SJCRH30 (cell line): Measurements from ENCODE around the gene SMG6. TPM values are rescaled to one million over a fixed set of nuclear protein-coding genes. Genes with fewer than 3 reads are reported as not detected.
"Not testable (repeated sequence)": the region's sequence is repeated elsewhere in the genome, so short reads cannot be mapped to it uniquely, and the experiment has no call there.

ENCODE experiments used
- DNase-seq, 2 experiments: peaks; one replicate each; pipeline ENCODE4 v3.0.0-alpha.2; 2015 to 2020
- H3K27ac ChIP-seq: fragments of 250-450 bp; sonication (Bioruptor Pico); 2 replicates; pipeline ENCODE4 v1.5.1; 2020; ENCODE audit warnings: mild to moderate bottlenecking, moderate library complexity
- H3K27me3 ChIP-seq: fragments of 250-450 bp; sonication (Bioruptor Pico); 2 replicates; pipeline ENCODE4 v1.5.1; 2020; ENCODE audit warnings: mild to moderate bottlenecking, moderate library complexity
- H3K36me3 ChIP-seq: fragments of 250-450 bp; sonication (Bioruptor Pico); 2 replicates; pipeline ENCODE4 v1.5.1; 2020; ENCODE audit warnings: mild to moderate bottlenecking, moderate library complexity
- H3K4me1 ChIP-seq: fragments of 250-450 bp; sonication (Bioruptor Pico); 2 replicates; pipeline ENCODE4 v1.5.1; 2020; ENCODE audit warnings: mild to moderate bottlenecking, moderate library complexity
- H3K4me3 ChIP-seq: fragments of 250-450 bp; sonication (Bioruptor Pico); 2 replicates; pipeline ENCODE4 v1.5.1; 2020; ENCODE audit warnings: mild to moderate bottlenecking, moderate library complexity
- H3K9me3 ChIP-seq: fragments of 250-450 bp; sonication (Bioruptor Pico); replicated peaks from 2 replicates; pipeline ENCODE4 v1.5.1; 2020; ENCODE audit warnings: mild to moderate bottlenecking, moderate library complexity
- total RNA-seq: library from RNA; depleted of rRNA; stranded (reverse); fragments of >200 nt; shearing (Covaris generic); gene quantifications from 2 replicates; pipeline ENCODE4 v1.2.3, GENCODE V29; 2014

Gene SMG6
- total RNA-seq, 1 experiment from 2014 or later = 13.0 TPM

GRCh38 chr17:2180768-2181167 lies 122.8 kb downstream of the SMG6 start:
- DNase-seq = no peak
- Histone ChIP-seq H3K9me3 (no peaks in the 10 kb centered on the region), H3K27me3 (no peaks in the 10 kb centered on the region), H3K4me3 (no peak overlapping the region), H3K27ac (peak overlapping the region; percentile 63; the same call in 1 of the 2 replicates), H3K36me3 (no peaks in the 10 kb centered on the region), H3K4me1 (peaks cover 57% of the 10 kb centered on the region)

- DNase-seq = peak; percentile 90 to 96
- Histone ChIP-seq H3K36me3 (no peaks in the 10 kb centered on the region), H3K4me1 (peaks cover 63% of the 10 kb centered on the region), H3K27me3 (no peaks in the 10 kb centered on the region), H3K9me3 (no peaks in the 10 kb centered on the region), H3K4me3 (no peak overlapping the region), H3K27ac (peak overlapping the region; percentile 17; the same call in 1 of the 2 replicates)
Observed at GRCh38 chr17:2179615-2180295, 123.8 kb downstream of the SMG6 start.

GRCh38 chr17:2178798-2179501 lies 124.6 kb downstream of the SMG6 start:
- Histone ChIP-seq H3K4me3 (no peak overlapping the region), H3K36me3 (no peaks in the 10 kb centered on the region), H3K4me1 (peaks cover 67% of the 10 kb centered on the region), H3K27ac (peak overlapping the region; percentile 17; the same call in 1 of the 2 replicates), H3K27me3 (no peaks in the 10 kb centered on the region), H3K9me3 (no peaks in the 10 kb centered on the region)
- DNase-seq = peak in 1 of 2 experiments; percentile 3

- no peak overlapping the region for H3K27ac ChIP-seq
- no peaks in the 10 kb centered on the region for H3K27me3 ChIP-seq
- H3K4me1 ChIP-seq = peaks cover 71% of the 10 kb centered on the region
- H3K9me3 ChIP-seq = no peaks in the 10 kb centered on the region
- H3K4me3 ChIP-seq = no peak overlapping the region
- peak; percentile 14 to 47 for DNase-seq
- H3K36me3 ChIP-seq = no peaks in the 10 kb centered on the region
Observed at GRCh38 chr17:2177235-2177811, 126.3 kb downstream of the SMG6 start.

- Histone ChIP-seq H3K4me3 (no peak overlapping the region), H3K36me3 (no peaks in the 10 kb centered on the region), H3K27ac (no peak overlapping the region), H3K4me1 (peaks cover 64% of the 10 kb centered on the region), H3K9me3 (no peaks in the 10 kb centered on the region), H3K27me3 (no peaks in the 10 kb centered on the region)
- peak in 1 of 2 experiments; percentile 39 for DNase-seq
Observed at GRCh38 chr17:2176499-2177169, 127.0 kb downstream of the SMG6 start.

GRCh38 chr17:2175294-2175628 lies 128.3 kb downstream of the SMG6 start:
- Histone ChIP-seq H3K4me3 (no peak overlapping the region), H3K4me1 (peaks cover 50% of the 10 kb centered on the region), H3K27ac (no peak overlapping the region), H3K36me3 (peaks cover 4% of the 10 kb centered on the region; the same call in 1 of the 2 replicates), H3K9me3 (no peaks in the 10 kb centered on the region), H3K27me3 (no peaks in the 10 kb centered on the region)
- DNase-seq = no peak

GRCh38 chr17:2174468-2175293 lies 128.9 kb downstream of the SMG6 start:
- DNase-seq = peak; percentile 42 to 65
- H3K4me1 ChIP-seq = peaks cover 45% of the 10 kb centered on the region
- no peaks in the 10 kb centered on the region for H3K9me3 ChIP-seq
- H3K27ac ChIP-seq = no peak overlapping the region
- H3K27me3 ChIP-seq = no peaks in the 10 kb centered on the region
- peaks cover 4% of the 10 kb centered on the region; the same call in 1 of the 2 replicates for H3K36me3 ChIP-seq
- H3K4me3 ChIP-seq = no peak overlapping the region

GRCh38 chr17:2174014-2174413 lies 129.6 kb downstream of the SMG6 start:
- Histone ChIP-seq H3K27me3 (no peaks in the 10 kb centered on the region), H3K27ac (no peak overlapping the region), H3K4me3 (no peak overlapping the region), H3K9me3 (no peaks in the 10 kb centered on the region), H3K4me1 (peaks cover 40% of the 10 kb centered on the region), H3K36me3 (peaks cover 4% of the 10 kb centered on the region; the same call in 1 of the 2 replicates)
- DNase-seq = no peak

- Histone ChIP-seq H3K9me3 (no peaks in the 10 kb centered on the region), H3K36me3 (peaks cover 4% of the 10 kb centered on the region; the same call in 1 of the 2 replicates), H3K4me3 (no peak overlapping the region), H3K4me1 (peaks cover 33% of the 10 kb centered on the region), H3K27ac (no peak overlapping the region; the same call in 1 of the 2 replicates), H3K27me3 (no peaks in the 10 kb centered on the region)
- peak in 1 of 2 experiments; percentile 5 for DNase-seq
Observed at GRCh38 chr17:2172999-2173398, 130.6 kb downstream of the SMG6 start.

- H3K4me1 ChIP-seq = peaks cover 26% of the 10 kb centered on the region
- H3K27me3 ChIP-seq = no peaks in the 10 kb centered on the region
- H3K36me3 ChIP-seq = peaks cover 4% of the 10 kb centered on the region; the same call in 1 of the 2 replicates
- no peaks in the 10 kb centered on the region for H3K9me3 ChIP-seq
- peak overlapping the region; percentile 41; the same call in 1 of the 2 replicates for H3K27ac ChIP-seq
- peak overlapping the region; percentile 33 for H3K4me3 ChIP-seq
- DNase-seq = peak; percentile 44 to 55
Observed at GRCh38 chr17:2172077-2172851, 131.3 kb downstream of the SMG6 start.

- H3K36me3 ChIP-seq = peaks cover 4% of the 10 kb centered on the region; the same call in 1 of the 2 replicates
- no peaks in the 10 kb centered on the region for H3K27me3 ChIP-seq
- peak in 1 of 2 experiments; percentile 5 for DNase-seq
- H3K27ac ChIP-seq = no peak overlapping the region
- H3K4me3 ChIP-seq = no peak overlapping the region
- H3K9me3 ChIP-seq = no peaks in the 10 kb centered on the region
- H3K4me1 ChIP-seq = peaks cover 20% of the 10 kb centered on the region
Observed at GRCh38 chr17:2171702-2172076, 131.9 kb downstream of the SMG6 start.

- no peaks in the 10 kb centered on the region for H3K27me3 ChIP-seq
- peaks cover 4% of the 10 kb centered on the region; the same call in 1 of the 2 replicates for H3K36me3 ChIP-seq
- no peaks in the 10 kb centered on the region for H3K9me3 ChIP-seq
- H3K4me3 ChIP-seq = no peak overlapping the region
- H3K27ac ChIP-seq = no peak overlapping the region
- peaks cover 12% of the 10 kb centered on the region; the same call in 1 of the 2 replicates for H3K4me1 ChIP-seq
- DNase-seq = no peak
Observed at GRCh38 chr17:2170023-2170422, 133.6 kb downstream of the SMG6 start.

GRCh38 chr17:2165723-2166122 lies 137.9 kb downstream of the SMG6 start:
- not testable (repeated sequence) for H3K4me3 ChIP-seq, H3K9me3 ChIP-seq, H3K4me1 ChIP-seq, H3K36me3 ChIP-seq, H3K27me3 ChIP-seq, H3K27ac ChIP-seq, DNase-seq
